T-helper 1 cell treated with Interleukin-12 subunit alpha and Interleukin-12 subunit beta and Interleukin-4 antibody, amounts not matched to agents 30 μg/mL and 1 μg/mL, for 36 hours (primary cell): ENCODE results near the gene MED23.
"Not testable (repeated sequence)": the region's sequence is repeated elsewhere in the genome, so short reads cannot be mapped to it uniquely, and the experiment has no call there.

Source experiments
- H3K27ac Mint-ChIP-seq: one replicate; pipeline ENCODE4 v1.8.0; 2021; ENCODE audit warnings: mild to moderate bottlenecking, mixed read lengths
- H3K27me3 Mint-ChIP-seq: one replicate; pipeline ENCODE4 v1.8.0; 2021; ENCODE audit warnings: low read depth, mixed read lengths
- H3K36me3 Mint-ChIP-seq: one replicate; pipeline ENCODE4 v1.8.0; 2021; ENCODE audit warnings: low read depth, mixed read lengths
- H3K4me1 Mint-ChIP-seq: one replicate; pipeline ENCODE4 v1.8.0; 2021; ENCODE audit warnings: low read depth, mixed read lengths
- H3K4me3 Mint-ChIP-seq: one replicate; pipeline ENCODE4 v1.8.0; 2021; ENCODE audit warnings: mild to moderate bottlenecking, moderate library complexity, mixed read lengths
- H3K9me3 Mint-ChIP-seq: one replicate; pipeline ENCODE4 v1.8.0; 2021; ENCODE audit warnings: mixed read lengths

The MED23 gene

DNA sequence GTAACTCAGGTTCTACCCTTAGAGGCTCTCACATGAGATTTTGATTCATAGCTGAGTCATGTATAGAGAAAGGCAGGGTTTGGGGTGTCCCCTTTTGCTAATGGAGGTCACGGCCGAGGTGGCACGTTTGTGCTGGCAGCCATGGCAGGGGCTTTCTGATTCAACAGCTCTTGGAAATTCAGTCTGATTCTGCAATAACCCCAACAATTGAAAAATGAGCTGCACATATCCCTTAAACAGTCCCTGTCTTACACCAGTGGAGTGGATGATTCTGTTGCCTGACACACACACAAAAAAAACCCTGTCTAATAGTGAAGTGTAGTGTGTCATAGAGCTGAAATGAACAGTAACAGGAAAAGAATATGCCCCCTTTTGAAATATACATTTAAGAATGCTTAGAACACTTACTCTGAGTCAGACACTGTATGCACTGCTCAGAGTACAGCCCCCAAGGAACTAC is 95.4 kb downstream of the MED23 start:
- H3K9me3 Mint-ChIP-seq: no peaks in the 10 kb centered on the region
- H3K27ac Mint-ChIP-seq: no peak overlapping the region
- H3K27me3 Mint-ChIP-seq: peaks cover 4% of the 10 kb centered on the region
- no peak overlapping the region for H3K4me3 Mint-ChIP-seq
- H3K4me1 Mint-ChIP-seq: peaks cover 24% of the 10 kb centered on the region
- no peaks in the 10 kb centered on the region for H3K36me3 Mint-ChIP-seq

DNA sequence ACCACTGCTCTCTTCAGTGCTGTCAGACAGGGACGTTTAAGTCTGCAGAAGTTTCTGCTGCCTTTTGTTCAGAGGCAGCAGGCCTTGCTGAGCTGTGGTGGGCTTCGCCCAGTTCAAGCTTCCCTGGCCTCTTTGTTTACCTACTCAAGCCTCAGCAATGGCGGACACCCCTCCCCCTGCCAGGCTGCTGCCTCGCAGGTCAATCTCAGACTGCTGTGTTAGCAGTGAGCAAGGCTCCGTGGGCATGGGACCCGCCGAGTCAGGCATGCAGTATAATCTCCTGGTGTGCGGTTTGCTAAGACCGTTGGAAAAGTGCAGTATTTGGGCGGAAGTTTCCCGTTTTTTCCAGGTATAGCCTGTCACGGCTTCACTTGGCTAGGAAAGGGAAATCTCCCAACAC is 96.4 kb downstream of the MED23 start:
- not testable (repeated sequence) for H3K27ac Mint-ChIP-seq, H3K9me3 Mint-ChIP-seq, H3K4me3 Mint-ChIP-seq, H3K36me3 Mint-ChIP-seq, H3K27me3 Mint-ChIP-seq
- H3K4me1 Mint-ChIP-seq: peaks cover 24% of the 10 kb centered on the region

DNA sequence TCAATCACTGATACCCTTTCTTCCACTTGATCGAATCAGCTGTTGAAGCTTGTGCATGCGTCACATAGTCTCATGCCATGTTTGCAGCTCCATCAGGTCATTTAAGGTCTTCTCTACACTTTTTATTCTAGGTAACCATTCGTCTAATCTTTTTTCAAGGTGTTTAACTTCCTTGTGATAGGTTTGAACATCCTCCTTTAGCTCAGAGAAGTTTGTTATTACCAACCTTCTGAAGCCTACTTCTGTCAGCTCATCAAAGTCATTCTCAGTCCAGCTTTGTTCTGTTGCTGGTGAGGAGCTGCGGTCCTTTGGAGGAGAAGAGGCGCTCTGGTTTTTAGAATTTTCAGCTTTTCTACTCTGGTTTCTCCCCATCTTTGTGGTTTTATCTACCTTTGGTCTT is 97.1 kb downstream of the MED23 start:
- H3K4me3 Mint-ChIP-seq, H3K36me3 Mint-ChIP-seq, H3K27me3 Mint-ChIP-seq, H3K9me3 Mint-ChIP-seq: not testable (repeated sequence)
- H3K4me1 Mint-ChIP-seq: peaks cover 24% of the 10 kb centered on the region
- peak overlapping the region; percentile 7 for H3K27ac Mint-ChIP-seq

DNA sequence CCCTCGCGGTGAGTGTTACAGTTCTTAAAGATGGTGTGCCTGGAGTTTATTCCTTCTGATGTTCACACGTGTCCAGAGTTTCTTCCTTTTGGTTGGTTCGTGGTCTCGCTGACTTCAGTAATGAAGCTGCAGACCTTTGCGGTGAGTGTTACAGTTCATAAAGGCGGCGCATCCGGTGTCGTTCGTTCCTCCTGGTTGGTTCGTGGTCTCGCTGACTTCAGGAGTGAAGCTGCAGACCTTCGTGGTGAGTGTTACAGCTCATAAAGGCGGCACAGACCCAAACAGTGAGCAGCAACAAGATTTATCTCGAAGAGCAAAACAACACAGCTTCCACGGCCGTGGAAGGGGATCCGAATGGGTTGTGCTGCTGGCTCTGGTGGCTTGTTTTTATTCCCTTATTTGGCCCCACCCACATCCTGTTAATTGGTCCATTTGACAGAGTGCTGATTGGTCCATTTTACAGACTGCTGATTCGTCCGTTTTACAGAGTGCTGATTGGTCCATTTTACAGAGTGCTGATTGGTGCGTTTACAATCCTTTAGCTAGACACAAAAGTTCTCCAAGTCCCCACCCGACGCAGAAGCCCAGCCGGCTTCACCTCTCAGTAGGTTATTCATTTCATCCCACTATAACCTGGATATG is 103.2 kb downstream of the MED23 start:
- H3K27ac Mint-ChIP-seq: peak overlapping the region; percentile 45
- H3K36me3 Mint-ChIP-seq: no peaks in the 10 kb centered on the region
- peaks cover 10% of the 10 kb centered on the region for H3K4me1 Mint-ChIP-seq
- no peaks in the 10 kb centered on the region for H3K9me3 Mint-ChIP-seq
- peaks cover 4% of the 10 kb centered on the region for H3K27me3 Mint-ChIP-seq
- H3K4me3 Mint-ChIP-seq: no peak overlapping the region

DNA sequence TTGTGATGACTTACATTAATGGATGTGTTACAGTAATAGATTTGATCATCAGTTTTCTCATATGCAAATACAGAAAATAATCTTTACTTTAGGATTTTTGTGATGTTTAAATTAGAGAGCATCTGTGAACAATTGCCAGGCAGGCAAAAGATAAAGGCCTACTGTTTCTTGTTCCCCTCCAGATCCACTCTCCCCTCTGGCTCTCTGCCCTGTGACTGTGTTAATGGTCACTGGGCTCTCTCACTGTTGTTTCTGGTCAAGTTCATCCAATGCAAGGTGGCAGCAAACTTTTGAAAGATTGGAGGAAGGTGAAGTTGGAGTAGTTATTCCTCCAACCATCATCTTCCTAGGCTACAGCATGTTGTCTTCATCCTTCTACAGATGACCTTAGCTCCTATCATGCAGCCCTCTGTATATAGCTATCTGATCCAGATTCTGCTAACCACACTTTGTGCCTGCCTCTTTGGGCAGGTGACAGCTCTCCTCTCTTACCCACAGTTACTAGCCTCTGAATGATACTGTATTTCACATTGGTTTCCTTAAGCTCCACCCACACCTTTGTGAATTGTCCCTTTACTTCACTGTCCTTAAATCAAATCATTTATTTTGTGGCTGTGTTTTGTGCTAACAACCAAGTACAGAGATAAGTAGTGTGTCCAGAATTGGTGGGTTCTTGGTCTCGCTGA is 103.9 kb downstream of the MED23 start:
- peaks cover 10% of the 10 kb centered on the region for H3K4me1 Mint-ChIP-seq
- no peak overlapping the region for H3K4me3 Mint-ChIP-seq

More for the DNA sequence above, 103.9 kb downstream of the MED23 start:
- H3K36me3 Mint-ChIP-seq: no peaks in the 10 kb centered on the region
- H3K27ac Mint-ChIP-seq: peak overlapping the region; percentile 45
- peaks cover 7% of the 10 kb centered on the region for H3K27me3 Mint-ChIP-seq
- no peaks in the 10 kb centered on the region for H3K9me3 Mint-ChIP-seq
